ENCODE measurements around the gene IPO13. TPM values are rescaled to one million over a fixed set of nuclear protein-coding genes. Genes with fewer than 3 reads are reported as not detected.

The IPO13 gene
- total RNA-seq, 1 donor from 2014 or later, result 26.1 TPM

- intact Hi-C loops (cut with micrococcal nuclease), result loop anchor here (1.0 to 10.0 kb wide), 3 partner anchors 43 to 293 kb away; partner anchors contain the start of genes CCDC24, KDM4A and SLC6A9
Measured at GRCh38 chr1:43947874-43948437, 1.2 kb downstream of the IPO13 start.

GRCh38 chr1:43949678-43950077, 2.9 kb downstream of the IPO13 start:
- intact Hi-C loops (cut with micrococcal nuclease), result loop anchor here (10.0 kb wide), 2 partner anchors 85 to 295 kb away; partner anchors contain the start of genes KDM4A and SLC6A9

GRCh38 chr1:43951021-43951985, 4.6 kb downstream of the IPO13 start:
- intact Hi-C loops (cut with micrococcal nuclease), result no loop called here

- intact Hi-C loops (cut with micrococcal nuclease), result no loop called here
Measured at GRCh38 chr1:43952731-43953346, 6.1 kb downstream of the IPO13 start.

- intact Hi-C loops (cut with micrococcal nuclease), result no loop called here
Measured at GRCh38 chr1:43953361-43953760, 6.6 kb downstream of the IPO13 start.

- intact Hi-C loops (cut with micrococcal nuclease), result no loop called here
Measured at GRCh38 chr1:43954036-43954435, 7.3 kb downstream of the IPO13 start.

- intact Hi-C loops (cut with micrococcal nuclease), result no loop called here
Measured at GRCh38 chr1:43956234-43956633, 9.5 kb downstream of the IPO13 start.

GRCh38 chr1:43957407-43958040, 10.8 kb downstream of the IPO13 start:
- intact Hi-C loops (cut with micrococcal nuclease), result no loop called here

GRCh38 chr1:43958351-43959255, 11.9 kb downstream of the IPO13 start:
- intact Hi-C loops (cut with micrococcal nuclease), result no loop called here

- intact Hi-C loops (cut with micrococcal nuclease), result no loop called here
Measured at GRCh38 chr1:43960798-43961197, 14.0 kb downstream of the IPO13 start.

GRCh38 chr1:43961692-43962091, 14.9 kb downstream of the IPO13 start:
- intact Hi-C loops (cut with micrococcal nuclease), result no loop called here

GRCh38 chr1:43962324-43962723, 15.6 kb downstream of the IPO13 start:
- intact Hi-C loops (cut with micrococcal nuclease), result no loop called here

GRCh38 chr1:43963006-43963405, 16.3 kb downstream of the IPO13 start:
- intact Hi-C loops (cut with micrococcal nuclease), result no loop called here

- intact Hi-C loops (cut with micrococcal nuclease), result no loop called here
Measured at GRCh38 chr1:43963890-43964289, 17.1 kb downstream of the IPO13 start.

GRCh38 chr1:43965316-43965715, 18.6 kb downstream of the IPO13 start:
- intact Hi-C loops (cut with micrococcal nuclease), result no loop called here

GRCh38 chr1:43968348-43968948, 21.7 kb downstream of the IPO13 start:
- intact Hi-C loops (cut with micrococcal nuclease), result no loop called here

- intact Hi-C loops (cut with micrococcal nuclease), result loop anchor here (1.0 kb wide), 1 partner anchor 23 kb away; the partner anchor contains the start of gene IPO13
Measured at GRCh38 chr1:43969416-43969745, 22.6 kb downstream of the IPO13 start.

- intact Hi-C loops (cut with micrococcal nuclease), result loop anchor here (1.0 kb wide), 1 partner anchor 24 kb away; the partner anchor contains the start of gene IPO13
Measured at GRCh38 chr1:43969746-43970466, 23.2 kb downstream of the IPO13 start, which contains the start of gene DPH2. Gene DPH2, plus strand, starts transcription at chr1:43970010. Its CDS starts 166 bp downstream, at chr1:43970176.

- intact Hi-C loops (cut with micrococcal nuclease), result no loop called here
Measured at GRCh38 chr1:43970502-43970901, 23.8 kb downstream of the IPO13 start.

Data from T-helper 2 cell treated with Interferon-gamma antibody and Interleukin-4, amounts not matched to agents 100 ng/mL and 5 ng/mL, for 36 hours (primary cell).